Mammary epithelial cell (primary cell): Measurements from ENCODE around the gene KAZN.

Experiments
- EZH2 ChIP-seq: IDR thresholded peaks from 2 replicates; pipeline ENCODE4 v1.6.1; 2012; ENCODE audit warnings: low read length, inconsistent platforms, borderline replicate concordance
- TF ChIP-seq, protein P1 (sequence below), 2 donors: IDR thresholded peaks in 1 of 2; conservative IDR thresholded peaks in 1 of 2; 2 replicates each; pipeline ENCODE4 v1.5.1; 2011 to 2012; ENCODE audit warnings: inconsistent platforms in 2 of 2, low read length in 2 of 2, mild to moderate bottlenecking in 2 of 2, control low read depth in 1 of 2, low read depth in 1 of 2; ENCODE audit not compliant: insufficient read depth in 1 of 2; ENCODE audit errors: extremely low read depth in 1 of 2

DNA sequence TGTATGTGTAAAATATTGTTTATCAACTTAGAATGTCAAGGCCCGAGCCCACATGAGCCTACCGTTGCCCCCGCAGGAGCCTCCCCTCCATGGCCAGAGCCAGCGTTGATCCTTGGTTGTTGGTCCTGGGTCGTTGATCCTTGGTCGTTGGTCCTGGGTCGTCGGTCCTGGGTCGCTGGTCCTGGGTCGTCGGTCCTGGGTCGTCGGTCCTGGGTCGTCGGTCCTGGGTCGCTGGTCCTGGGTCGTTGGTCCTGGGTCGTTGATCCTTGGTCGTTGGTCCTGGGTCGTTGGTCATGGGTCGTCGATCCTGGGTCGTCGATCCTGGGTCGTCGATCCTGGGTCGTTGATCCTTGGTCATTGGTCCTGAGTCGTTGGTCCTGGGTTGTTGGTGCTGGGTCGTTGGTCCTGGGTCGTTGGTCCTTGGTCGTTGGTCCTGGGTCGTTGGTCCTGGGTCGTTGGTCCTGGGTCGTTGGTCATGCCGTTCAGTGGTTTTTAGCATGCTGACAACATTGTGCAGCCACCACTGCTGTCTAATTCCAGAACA, 450.0 kb downstream of the KAZN start:
- TF ChIP-seq EZH2: no peak
- TF ChIP-seq, protein P1, sequence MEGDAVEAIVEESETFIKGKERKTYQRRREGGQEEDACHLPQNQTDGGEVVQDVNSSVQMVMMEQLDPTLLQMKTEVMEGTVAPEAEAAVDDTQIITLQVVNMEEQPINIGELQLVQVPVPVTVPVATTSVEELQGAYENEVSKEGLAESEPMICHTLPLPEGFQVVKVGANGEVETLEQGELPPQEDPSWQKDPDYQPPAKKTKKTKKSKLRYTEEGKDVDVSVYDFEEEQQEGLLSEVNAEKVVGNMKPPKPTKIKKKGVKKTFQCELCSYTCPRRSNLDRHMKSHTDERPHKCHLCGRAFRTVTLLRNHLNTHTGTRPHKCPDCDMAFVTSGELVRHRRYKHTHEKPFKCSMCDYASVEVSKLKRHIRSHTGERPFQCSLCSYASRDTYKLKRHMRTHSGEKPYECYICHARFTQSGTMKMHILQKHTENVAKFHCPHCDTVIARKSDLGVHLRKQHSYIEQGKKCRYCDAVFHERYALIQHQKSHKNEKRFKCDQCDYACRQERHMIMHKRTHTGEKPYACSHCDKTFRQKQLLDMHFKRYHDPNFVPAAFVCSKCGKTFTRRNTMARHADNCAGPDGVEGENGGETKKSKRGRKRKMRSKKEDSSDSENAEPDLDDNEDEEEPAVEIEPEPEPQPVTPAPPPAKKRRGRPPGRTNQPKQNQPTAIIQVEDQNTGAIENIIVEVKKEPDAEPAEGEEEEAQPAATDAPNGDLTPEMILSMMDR (conservative IDR thresholded peaks at IDR 0.05 in 1 of 2, IDR thresholded peaks at IDR 0.05 in 1 of 2; ENCODE audit: extremely low read depth in 1 of 2, insufficient read depth in 1 of 2, low read depth in 1 of 2, low read length in 2 of 2): no peak
